HG03442 (cell line): ENCODE measurements around the gene MNT.
A peak's percentile ranks its signal among the peaks of the same experiment; 100 is the strongest.
"Not testable (repeated sequence)": the region's sequence is repeated elsewhere in the genome, so short reads cannot be mapped to it uniquely, and the experiment has no call there.

Experiments
- ATAC-seq: cut with Tn5 transposase; IDR thresholded peaks from one replicate; pipeline ENCODE4 v1.9.1; 2021; ENCODE audit warnings: mild to moderate bottlenecking, moderate library complexity; ENCODE audit not compliant: unreplicated experiment

Gene MNT, protein sequence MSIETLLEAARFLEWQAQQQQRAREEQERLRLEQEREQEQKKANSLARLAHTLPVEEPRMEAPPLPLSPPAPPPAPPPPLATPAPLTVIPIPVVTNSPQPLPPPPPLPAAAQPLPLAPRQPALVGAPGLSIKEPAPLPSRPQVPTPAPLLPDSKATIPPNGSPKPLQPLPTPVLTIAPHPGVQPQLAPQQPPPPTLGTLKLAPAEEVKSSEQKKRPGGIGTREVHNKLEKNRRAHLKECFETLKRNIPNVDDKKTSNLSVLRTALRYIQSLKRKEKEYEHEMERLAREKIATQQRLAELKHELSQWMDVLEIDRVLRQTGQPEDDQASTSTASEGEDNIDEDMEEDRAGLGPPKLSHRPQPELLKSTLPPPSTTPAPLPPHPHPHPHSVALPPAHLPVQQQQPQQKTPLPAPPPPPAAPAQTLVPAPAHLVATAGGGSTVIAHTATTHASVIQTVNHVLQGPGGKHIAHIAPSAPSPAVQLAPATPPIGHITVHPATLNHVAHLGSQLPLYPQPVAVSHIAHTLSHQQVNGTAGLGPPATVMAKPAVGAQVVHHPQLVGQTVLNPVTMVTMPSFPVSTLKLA

DNA sequence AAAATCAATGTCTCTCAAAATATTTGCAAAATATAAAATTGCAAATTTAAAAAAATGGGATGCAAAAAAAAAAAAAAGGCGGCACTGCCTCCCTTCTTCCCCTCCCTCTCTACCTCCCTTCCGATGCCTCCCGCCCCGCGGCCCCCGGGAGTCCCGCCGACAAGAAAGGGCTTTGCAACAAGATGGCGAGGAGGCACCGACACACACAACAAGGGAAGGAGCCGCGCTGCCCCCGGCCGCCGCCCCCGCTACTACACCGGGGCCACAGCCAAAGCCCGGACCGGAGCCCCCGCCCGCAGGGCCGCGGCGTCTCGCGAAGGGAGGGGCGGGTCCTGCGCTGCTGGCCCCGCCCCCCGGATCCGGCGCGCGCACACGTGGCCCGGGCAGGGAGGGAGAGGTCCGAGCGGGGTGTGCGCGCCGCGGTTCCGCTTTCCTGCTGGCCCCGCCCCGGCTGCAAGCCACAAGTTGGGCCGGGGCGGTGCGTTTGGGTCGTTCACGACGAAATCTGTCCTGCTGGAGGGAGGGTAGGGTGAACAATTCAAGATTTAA is at the start of gene MNT:
Gene MNT, minus strand, starts transcription at position 184 of the 549 bp plus-strand sequence. CDS start 348 bp downstream, outside the sequence.
- peak; percentile 30 for ATAC-seq

DNA sequence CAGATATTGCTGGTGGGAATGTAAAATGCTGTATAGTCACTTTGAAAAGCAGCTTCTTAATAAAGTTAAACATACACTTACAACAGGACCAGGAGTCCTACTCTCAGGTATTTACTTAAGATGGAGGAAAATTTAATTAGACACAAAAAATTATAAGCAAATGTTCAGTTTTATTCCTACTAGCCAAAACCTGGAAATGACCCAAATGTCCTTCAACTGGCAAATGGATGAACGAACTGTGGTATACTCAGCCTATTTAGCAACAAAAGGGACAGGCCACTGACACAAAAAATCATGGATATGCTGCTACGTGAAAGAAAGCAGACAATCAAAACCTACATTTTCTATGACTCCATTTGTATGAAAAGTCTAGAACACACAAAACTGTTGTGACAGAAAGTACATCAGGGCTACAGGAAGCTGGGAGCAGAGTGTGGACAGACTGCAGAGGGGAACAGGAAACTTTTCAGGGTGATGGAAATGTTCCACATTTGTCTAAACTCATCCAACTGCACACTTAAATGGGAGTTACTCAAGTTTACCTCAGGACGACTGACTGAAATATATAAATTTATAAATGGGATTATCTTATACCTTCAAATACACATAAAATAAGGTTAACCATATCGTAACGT is 49.3 kb upstream of the MNT start:
- no peak for ATAC-seq

- ATAC-seq, result no peak
Measured at GRCh38 chr17:2449486-2449885, 48.6 kb upstream of the MNT start.

GRCh38 chr17:2447479-2447878 is 46.6 kb upstream of the MNT start:
- not testable (repeated sequence) for ATAC-seq

GRCh38 chr17:2445638-2446037 is 44.8 kb upstream of the MNT start:
- ATAC-seq, result no peak

- ATAC-seq, result no peak
Measured at GRCh38 chr17:2444382-2444781, 43.5 kb upstream of the MNT start.

GRCh38 chr17:2442166-2442565 is 41.3 kb upstream of the MNT start:
- ATAC-seq, result no peak

- ATAC-seq, result no peak
Measured at GRCh38 chr17:2440930-2441329, 40.1 kb upstream of the MNT start.

DNA sequence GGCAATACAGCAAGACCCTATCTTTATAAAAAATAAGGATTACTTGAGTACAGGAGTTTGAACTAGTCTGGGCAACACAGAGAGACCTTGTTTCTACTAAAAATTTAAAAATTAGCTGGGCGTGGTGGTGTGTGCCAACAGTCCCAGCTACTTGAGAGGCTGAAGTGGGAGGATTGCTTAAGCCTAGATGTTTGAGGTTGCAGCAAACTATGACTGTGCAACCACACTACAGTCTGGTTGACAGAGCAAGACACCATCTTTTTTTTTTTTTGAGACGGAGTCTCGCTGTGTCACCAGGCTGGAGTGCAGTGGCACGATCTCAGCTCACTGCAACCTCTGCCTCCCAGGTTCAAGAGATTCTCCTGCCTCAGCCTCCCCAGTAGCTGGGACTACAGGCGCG is 39.1 kb upstream of the MNT start:
- ATAC-seq, result not testable (repeated sequence)

GRCh38 chr17:2438823-2439222 is 38.0 kb upstream of the MNT start:
- no peak for ATAC-seq

- ATAC-seq, result no peak
Measured at GRCh38 chr17:2436316-2436905, 35.6 kb upstream of the MNT start.

DNA sequence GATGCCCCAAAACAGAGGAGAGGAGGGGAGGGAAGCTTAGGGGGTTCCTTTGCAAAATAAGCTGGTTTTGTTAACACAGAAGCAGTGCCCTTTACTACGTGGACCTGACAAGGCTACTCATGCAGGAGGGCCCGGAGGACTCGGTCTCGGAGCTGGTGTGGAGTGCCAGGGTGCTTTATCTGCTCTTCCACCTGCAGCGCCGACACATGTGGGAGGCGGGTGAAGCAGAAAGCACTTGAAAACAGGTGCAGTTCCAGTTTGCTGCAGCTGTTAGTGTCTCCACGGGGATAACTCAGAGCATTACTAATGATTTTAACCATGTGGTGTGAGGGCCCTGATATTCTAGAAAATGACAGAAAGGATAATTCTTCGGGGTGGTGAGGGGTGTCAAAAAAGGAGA is 35.0 kb upstream of the MNT start:
- no peak for ATAC-seq

DNA sequence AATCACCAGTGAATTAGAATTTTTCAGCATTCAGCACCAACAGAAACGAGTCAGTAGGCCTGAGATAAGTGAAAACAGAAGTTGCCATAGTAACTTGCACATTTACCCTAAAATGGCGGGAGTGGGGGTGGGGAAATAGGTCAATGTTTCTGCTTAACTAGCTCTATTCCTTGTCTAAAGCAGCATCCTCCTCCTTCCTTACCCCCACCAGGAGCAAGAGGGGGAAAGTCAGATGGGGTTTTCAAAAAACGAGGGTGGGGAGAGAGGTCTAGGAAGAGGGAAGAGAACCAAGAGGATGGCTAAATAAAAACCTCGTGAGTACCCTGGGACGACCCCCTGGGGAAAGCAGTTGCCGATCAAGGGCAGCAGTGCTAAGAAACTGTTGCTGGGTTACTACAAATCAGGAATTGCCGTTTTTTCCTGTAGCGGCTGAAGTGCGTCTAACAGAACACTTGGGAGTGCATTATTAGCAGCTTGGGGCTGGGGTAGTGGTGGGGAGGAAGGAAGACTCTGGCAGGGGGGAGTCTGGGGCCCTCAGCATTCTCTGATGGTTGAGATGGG is 34.4 kb upstream of the MNT start:
- ATAC-seq, result no peak

DNA sequence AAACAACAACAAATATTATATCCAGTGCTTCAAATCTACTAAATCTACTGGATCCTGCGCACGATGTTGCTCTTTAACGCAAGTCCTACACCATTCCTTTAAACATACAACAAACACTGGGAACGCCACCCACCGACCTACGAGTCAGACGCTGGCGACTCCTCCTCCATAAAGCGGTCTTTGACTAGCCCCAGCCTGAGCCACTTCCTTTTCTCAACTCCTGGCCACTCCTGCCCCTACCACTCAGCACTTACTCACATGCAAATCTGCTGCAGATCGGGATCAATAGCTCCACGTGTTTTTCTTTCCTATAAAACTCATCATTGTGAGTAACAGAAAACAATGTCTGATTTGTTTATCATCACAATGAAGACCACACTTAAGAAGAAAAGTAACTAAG is 32.8 kb upstream of the MNT start:
- no peak for ATAC-seq

GRCh38 chr17:2427910-2428309 is 27.1 kb upstream of the MNT start:
- ATAC-seq, result no peak

- no peak for ATAC-seq
Measured at GRCh38 chr17:2427215-2427614, 26.4 kb upstream of the MNT start.

GRCh38 chr17:2423271-2423670 is 22.4 kb upstream of the MNT start:
- no peak for ATAC-seq

- no peak for ATAC-seq
Measured at GRCh38 chr17:2421315-2422147, 20.7 kb upstream of the MNT start.

GRCh38 chr17:2420176-2420575 is 19.3 kb upstream of the MNT start:
- ATAC-seq, result no peak

- ATAC-seq, result no peak
Measured at GRCh38 chr17:2419486-2419885, 18.6 kb upstream of the MNT start.
